ENCODE results near the gene GTF3A. TPM values are rescaled to one million over a fixed set of nuclear protein-coding genes. Genes with fewer than 3 reads are reported as not detected.

Gene GTF3A
- 10 to 100 TPM; 39.7 to 76.0 TPM for total RNA-seq

DNA sequence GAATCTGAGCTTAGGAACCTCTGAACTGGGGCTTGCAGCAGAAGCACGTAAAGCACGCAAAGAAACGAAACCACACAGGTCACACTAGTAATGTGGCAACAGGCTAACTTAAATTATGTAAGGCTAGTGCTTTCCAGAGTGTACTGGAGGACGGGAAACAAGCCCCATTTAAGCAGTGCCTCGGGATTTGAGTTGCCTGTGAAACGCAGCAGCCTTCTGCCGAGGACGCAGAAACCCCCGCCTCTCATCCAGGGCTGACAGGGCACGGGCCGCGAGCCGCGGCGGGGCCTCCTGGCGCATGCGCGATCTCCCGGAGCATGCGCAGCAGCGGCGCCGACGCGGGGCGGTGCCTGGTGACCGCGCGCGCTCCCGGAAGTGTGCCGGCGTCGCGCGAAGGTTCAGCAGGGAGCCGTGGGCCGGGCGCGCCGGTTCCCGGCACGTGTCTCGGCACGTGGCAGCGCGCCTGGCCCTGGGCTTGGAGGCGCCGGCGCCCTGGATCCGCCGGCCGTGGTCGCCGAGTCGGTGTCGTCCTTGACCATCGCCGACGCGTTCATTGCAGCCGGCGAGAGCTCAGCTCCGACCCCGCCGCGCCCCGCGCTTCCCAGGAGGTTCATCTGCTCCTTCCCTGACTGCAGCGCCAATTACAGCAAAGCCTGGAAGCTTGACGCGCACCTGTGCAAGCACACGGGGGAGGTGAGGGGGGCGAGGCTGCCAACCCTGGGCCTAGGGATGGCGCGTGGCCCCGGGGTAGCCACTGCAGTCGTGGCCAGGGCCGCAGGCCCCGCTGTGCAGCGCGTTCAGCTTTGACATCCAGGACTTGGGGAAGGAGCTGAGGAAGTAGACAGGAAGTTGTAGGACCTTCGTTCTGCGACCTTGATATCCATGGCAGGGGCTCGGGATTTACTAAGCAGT lies at the start of gene GTF3A:
Gene GTF3A (plus strand): TSS at position 374 of the 912 bp plus-strand sequence.
- Histone ChIP-seq H3K4me1 (peaks cover 3% of the 10 kb centered on the region), H3K36me3 (no peaks in the 10 kb centered on the region), H3K9ac (ENCODE audit: low read depth in 2 of 2, low read length in 2 of 2) (peak within 1 kb of the TSS; percentile 81 to 96), H3K27ac (peak within 1 kb of the TSS; percentile 90), H3K9me3 (no peaks in the 10 kb centered on the region), H3K4me3 (peak within 1 kb of the TSS; percentile 65), H3K27me3 (no peaks in the 10 kb centered on the region)
- DNase-seq: peak; percentile 81
- intact Hi-C loops (cut with DNase I): loop anchor here (10.0 kb wide), 1 partner anchor 200 kb away; the partner anchor contains the start of genes LNX2 and POLR1D
- TF ChIP-seq CTCF (IDR thresholded peaks at IDR 0.05): no peak

DNA sequence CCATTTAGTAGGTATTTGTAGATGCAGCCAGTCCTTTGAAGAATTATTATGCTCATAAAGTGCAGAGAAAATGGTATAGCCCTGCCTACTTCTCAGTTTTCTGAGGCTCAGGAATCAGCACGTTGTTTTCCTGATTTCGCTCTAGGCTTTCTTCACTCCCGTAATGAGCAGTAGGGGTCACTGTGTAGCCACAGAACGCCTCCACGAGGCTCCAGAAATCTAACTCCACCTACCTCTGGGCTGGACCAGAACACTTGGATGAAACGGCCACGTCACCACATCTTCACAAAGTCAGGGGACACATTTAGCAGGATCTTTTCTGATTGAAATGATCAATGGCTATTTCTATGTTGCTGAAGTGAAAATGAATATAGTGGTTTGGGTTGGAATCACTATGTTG lies 49.8 kb upstream of the GTF3A start:
- peak overlapping the region; percentile 23 for H3K27ac ChIP-seq
- H3K27me3 ChIP-seq: no peaks in the 10 kb centered on the region
- H3K36me3 ChIP-seq: no peaks in the 10 kb centered on the region
- peak; percentile 85 for DNase-seq
- H3K4me1 ChIP-seq: peaks cover 6% of the 10 kb centered on the region
- H3K9ac ChIP-seq (ENCODE audit: low read depth in 2 of 2, low read length in 2 of 2): peak overlapping the region in 1 of 2 donors; percentile 55
- intact Hi-C loops (cut with DNase I): loop anchor here (5.0 kb wide), 1 partner anchor 158 kb away; no protein-coding TSS in a partner anchor
- H3K9me3 ChIP-seq: no peaks in the 10 kb centered on the region
- peak; percentile 74 for TF ChIP-seq CTCF (IDR thresholded peaks at IDR 0.05)
- no peak overlapping the region for H3K4me3 ChIP-seq

DNA sequence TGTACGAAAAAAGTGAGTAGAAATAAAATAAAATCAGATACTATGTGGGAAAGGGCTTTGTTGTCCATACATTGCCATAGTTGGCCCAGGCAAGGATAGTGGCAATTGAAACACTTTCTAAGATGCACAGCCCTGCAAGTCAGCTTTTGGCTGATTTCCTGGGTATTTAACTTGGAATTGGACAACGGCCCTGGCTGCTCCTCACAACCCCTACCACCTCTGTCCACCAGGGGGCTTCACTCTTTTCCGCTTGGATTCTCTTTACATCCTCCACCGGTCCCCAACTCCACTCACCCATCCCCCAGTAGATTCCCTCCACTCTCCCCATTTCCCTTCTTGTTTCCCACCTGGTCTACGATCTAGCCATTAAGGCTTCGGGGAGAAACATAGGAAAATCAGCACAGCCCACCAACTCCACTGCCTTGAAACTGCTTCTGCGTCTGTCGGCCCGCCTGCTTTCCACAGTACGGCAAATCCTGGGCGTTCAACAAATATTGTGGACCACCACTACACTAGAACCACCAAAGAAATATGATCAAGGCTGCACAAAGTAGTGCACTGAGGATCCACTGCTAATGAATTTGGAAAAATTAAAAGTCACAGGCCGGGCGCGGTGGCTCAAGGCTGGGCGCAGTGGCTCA lies 48.6 kb upstream of the GTF3A start:
- Histone ChIP-seq H3K9me3 (no peaks in the 10 kb centered on the region), H3K9ac (ENCODE audit: low read depth in 2 of 2, low read length in 2 of 2) (no peak overlapping the region), H3K4me1 (peaks cover 6% of the 10 kb centered on the region), H3K27me3 (no peaks in the 10 kb centered on the region), H3K27ac (no peak overlapping the region), H3K36me3 (no peaks in the 10 kb centered on the region), H3K4me3 (no peak overlapping the region)
- peak; percentile 84 for DNase-seq
- peak; percentile 65 for TF ChIP-seq CTCF (IDR thresholded peaks at IDR 0.05)
- intact Hi-C loops (cut with DNase I): loop anchor here (5.0 kb wide), 1 partner anchor 156 kb away; no protein-coding TSS in a partner anchor

DNA sequence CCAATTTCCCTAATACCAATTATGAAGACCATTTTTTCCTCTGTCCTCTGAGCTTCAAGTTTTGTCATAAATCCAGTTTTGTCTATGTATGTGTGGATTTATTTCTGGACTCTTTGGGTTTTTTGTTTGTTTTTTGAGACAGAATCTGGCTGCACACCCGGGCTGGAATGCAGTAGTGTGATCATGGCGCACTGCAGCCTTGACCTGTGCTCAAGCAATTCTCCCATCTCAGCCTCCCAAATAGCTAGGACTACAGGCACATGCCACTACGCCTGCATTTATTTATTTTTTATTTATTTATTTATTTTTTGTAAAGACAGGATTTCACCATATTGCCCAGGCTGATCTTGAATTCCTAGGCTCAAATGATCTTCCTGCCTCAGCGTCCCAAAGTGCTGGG lies 45.3 kb upstream of the GTF3A start:
- TF ChIP-seq CTCF (IDR thresholded peaks at IDR 0.05): no peak
- no peaks in the 10 kb centered on the region for H3K36me3 ChIP-seq
- peaks cover 2% of the 10 kb centered on the region for H3K4me1 ChIP-seq
- H3K9ac ChIP-seq (ENCODE audit: low read depth in 2 of 2, low read length in 2 of 2): no peak overlapping the region
- H3K4me3 ChIP-seq: no peak overlapping the region
- intact Hi-C loops (cut with DNase I): loop anchor here (5.0 kb wide), 1 partner anchor 153 kb away; no protein-coding TSS in a partner anchor
- no peak overlapping the region for H3K27ac ChIP-seq
- DNase-seq: no peak
- no peaks in the 10 kb centered on the region for H3K9me3 ChIP-seq
- H3K27me3 ChIP-seq: no peaks in the 10 kb centered on the region
